Measurements from ENCODE around the gene MYL11. TPM values are rescaled to one million over a fixed set of nuclear protein-coding genes. Genes with fewer than 3 reads are reported as not detected.

The MYL11 gene
- total RNA-seq, 2 experiments from 2014 or later: 0.67 to 0.86 TPM

DNA sequence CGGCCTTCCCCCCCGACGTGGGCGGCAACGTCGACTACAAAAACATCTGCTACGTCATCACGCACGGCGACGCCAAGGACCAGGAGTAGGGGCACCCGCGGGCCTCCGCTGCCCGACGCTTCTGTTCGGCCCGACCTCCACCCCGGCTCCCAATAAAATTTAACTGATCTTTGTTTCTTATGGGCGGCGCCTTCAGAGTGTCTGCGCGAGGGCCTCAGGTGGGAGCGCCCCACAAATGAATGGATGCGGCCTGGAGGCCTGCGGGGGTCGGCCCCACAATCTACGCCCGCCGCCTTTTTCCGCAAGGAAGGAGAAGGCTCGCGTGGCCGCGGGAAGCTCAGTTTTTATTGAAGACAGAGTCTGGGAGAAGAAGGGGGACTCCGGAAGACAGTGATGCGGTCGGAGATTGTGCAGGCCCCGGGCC lies 3.2 kb downstream of the MYL11 start:
- peaks cover 39% of the 10 kb centered on the region for H3K4me1 Mint-ChIP-seq (ENCODE audit: low read depth)
- peaks cover 28% of the 10 kb centered on the region for H3K36me3 Mint-ChIP-seq (ENCODE audit: low read depth)
- H3K9me3 Mint-ChIP-seq: no peaks in the 10 kb centered on the region
- H3K27me3 Mint-ChIP-seq (ENCODE audit: low read depth): no peaks in the 10 kb centered on the region
- intact Hi-C loops (cut with micrococcal nuclease): loop anchor here (1.0 to 10.0 kb wide), 10 partner anchors 8 to 547 kb away; partner anchors contain the start of genes ALDOA, CD2BP2, DCTPP1 and FBRS
- CTCF ChIA-PET: interaction anchor here (1.1 kb wide), 1 partner anchor 32 kb away, joined by 3 read pairs; no protein-coding TSS in a partner anchor
- peak overlapping the region; percentile 99 for H3K27ac Mint-ChIP-seq
- peak; percentile 92 for DNase-seq
- peak overlapping the region; percentile 99 for H3K4me3 Mint-ChIP-seq

DNA sequence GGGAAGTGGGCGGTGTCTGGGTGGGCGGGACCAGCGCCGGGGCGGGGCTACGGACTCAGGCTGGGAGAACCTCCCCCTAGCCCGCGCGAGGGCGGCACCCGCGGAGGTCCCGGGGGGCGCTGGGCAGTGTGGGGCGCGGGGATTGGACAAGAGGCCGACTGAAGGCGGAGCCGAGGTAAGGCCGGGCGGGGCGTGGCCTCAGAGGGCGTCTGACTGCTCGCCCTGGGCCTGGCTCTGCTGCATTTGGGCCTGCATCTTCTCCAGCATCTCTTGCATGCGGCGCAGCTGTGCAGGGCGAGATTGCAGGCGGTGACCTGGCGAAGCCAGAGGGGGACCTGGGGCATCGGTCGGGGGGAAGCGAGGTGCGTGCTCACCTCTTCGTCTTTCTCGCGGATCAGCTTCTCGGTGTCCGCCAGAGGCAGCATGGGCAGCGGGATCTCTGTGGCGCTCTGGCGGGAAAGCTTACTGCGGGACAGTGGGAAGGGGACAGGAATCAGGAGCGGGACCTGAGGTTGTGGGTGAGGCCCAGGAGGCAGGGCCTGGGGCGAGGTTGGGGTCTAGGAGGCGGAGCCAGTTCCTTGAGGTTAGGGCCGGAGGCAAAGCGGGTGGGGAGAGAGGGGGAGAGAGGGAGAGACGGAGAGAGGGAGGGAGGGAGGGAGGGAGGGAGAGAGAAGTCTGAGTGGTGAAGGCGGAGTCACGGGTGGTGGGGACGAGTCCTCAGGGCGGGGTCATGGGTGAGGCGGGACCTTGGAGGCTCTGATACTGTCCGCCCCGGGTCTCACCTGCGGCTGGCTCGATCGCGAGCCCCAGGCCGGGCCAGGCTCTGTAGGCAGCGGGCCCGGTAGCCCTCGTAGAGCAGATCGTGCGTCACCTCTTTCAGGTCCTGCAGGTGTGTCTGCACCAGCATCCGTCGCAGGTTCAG lies 3.9 kb downstream of the MYL11 start:
- peak overlapping the region; percentile 99 for H3K4me3 Mint-ChIP-seq
- peak; percentile 100 for DNase-seq
- intact Hi-C loops (cut with micrococcal nuclease): loop anchor here (1.0 to 10.0 kb wide), 10 partner anchors 8 to 546 kb away; partner anchors contain the start of genes ALDOA, CD2BP2, DCTPP1 and FBRS

DNA sequence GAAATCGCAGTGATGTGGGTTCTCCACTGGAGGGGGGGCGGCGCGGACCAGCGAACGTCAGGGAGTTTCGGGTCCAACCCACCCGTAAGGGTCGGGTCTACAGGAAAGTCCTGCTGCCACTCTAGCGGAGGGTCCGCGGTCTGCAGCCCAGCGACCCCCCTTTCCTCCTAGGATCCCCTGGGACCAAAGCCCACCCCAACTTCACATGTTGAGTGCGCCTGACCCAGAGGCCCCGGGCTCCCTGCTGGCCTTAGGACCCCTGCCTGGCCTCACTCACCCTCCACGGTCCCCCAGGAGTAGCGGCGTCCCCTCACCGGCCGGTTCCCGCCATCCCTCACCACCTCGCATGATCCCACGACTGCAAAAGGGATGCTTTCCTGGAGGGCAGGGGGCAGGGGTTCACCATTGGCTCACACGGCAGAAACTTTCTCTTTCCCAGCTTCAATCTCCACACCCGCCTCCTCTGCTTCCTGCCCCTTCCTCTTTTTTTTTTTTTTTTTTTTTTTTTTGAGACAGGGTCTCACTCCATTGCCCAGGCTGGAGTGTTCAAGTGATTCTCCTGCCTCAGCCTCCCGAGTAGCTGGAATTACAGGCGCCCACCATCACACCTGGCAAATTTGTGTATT lies 4.7 kb downstream of the MYL11 start:
- Mint-ChIP-seq H3K36me3 (ENCODE audit: low read depth) (peaks cover 31% of the 10 kb centered on the region), H3K27ac (peak overlapping the region; percentile 99), H3K27me3 (ENCODE audit: low read depth) (no peaks in the 10 kb centered on the region), H3K4me3 (peak overlapping the region; percentile 99), H3K9me3 (no peaks in the 10 kb centered on the region), H3K4me1 (ENCODE audit: low read depth) (peaks cover 46% of the 10 kb centered on the region)
- DNase-seq: no peak
- CTCF ChIA-PET: interaction anchor here (1.2 kb wide), 1 partner anchor 30 kb away, joined by 6 read pairs; no protein-coding TSS in a partner anchor
- intact Hi-C loops (cut with micrococcal nuclease): loop anchor here (2.0 to 10.0 kb wide), 7 partner anchors 24 to 546 kb away; partner anchors contain the start of genes ALDOA, CD2BP2, FBRS and FBXL19

More for the DNA sequence above, 3.9 kb downstream of the MYL11 start:
- Mint-ChIP-seq H3K36me3 (ENCODE audit: low read depth) (peaks cover 29% of the 10 kb centered on the region), H3K27me3 (ENCODE audit: low read depth) (no peaks in the 10 kb centered on the region), H3K4me1 (ENCODE audit: low read depth) (peaks cover 43% of the 10 kb centered on the region), H3K27ac (peak overlapping the region; percentile 99), H3K9me3 (no peaks in the 10 kb centered on the region)
- CTCF ChIA-PET: interaction anchor here (1.1 to 1.2 kb wide), 2 partner anchors 31 kb away, joined by 3 to 6 read pairs; no protein-coding TSS in a partner anchor

DNA sequence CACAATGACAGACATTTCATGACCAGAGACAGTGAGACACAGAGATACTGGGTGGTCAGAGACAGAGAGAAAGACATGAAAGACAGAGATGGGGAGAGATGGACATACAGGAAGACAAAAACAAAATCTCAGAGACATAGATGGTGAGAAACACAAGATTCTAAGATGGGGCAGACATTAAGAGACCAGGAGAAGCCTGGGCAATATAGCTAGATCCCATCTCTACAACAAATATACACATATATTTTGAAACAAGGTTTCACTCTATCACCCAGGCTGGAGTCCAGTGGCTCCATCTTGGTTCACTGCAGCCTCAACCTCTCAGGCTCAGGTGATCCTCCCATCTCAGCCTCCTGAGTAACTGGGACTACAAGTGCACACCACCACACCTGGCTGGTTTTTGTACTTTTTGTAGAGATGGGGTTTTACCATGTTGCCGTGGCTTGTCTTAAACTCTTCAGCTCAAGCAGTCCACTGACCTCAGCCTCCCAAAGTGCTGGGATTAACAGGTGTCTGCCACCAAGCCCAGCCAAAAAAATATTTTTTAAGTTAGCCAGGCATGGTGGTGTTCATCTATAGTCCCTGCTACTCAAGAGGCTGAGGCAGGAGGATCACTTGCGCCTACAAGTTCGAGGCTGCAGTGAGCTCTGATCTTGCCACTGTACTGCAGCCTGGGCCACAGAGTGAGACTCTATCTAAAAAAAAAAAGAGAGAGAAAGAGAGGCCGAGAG lies 5.6 kb downstream of the MYL11 start:
- H3K4me3 Mint-ChIP-seq: peak overlapping the region; percentile 53
- CTCF ChIA-PET: interaction anchor here (0.7 to 1.1 kb wide), 2 partner anchors 13 to 30 kb away, joined by 3 to 4 read pairs; no protein-coding TSS in a partner anchor
- no peak for DNase-seq
- H3K4me1 Mint-ChIP-seq (ENCODE audit: low read depth): peaks cover 46% of the 10 kb centered on the region
- H3K36me3 Mint-ChIP-seq (ENCODE audit: low read depth): peaks cover 31% of the 10 kb centered on the region
- no peaks in the 10 kb centered on the region for H3K27me3 Mint-ChIP-seq (ENCODE audit: low read depth)
- H3K27ac Mint-ChIP-seq: peak overlapping the region; percentile 99
- intact Hi-C loops (cut with micrococcal nuclease): no loop called here
- no peaks in the 10 kb centered on the region for H3K9me3 Mint-ChIP-seq

DNA sequence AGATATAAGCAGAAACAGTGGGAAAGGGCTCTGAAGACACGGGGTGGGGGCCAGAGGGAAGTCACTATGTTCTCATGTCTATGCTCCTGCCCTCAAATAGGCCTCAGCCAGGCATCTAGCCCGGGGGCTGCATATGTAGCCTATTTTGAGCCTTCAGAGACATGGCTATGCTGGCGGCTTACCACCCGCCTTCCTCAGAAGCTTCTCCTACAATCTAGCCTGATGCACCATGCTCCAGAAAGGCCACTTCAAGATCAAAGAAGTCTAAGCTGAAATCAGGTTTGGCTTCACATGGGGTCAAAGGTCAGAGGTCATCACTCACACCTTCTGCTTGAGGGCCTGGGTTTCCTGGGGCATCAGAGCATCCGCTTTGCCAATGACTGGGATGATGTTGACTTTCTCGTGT lies 6.2 kb downstream of the MYL11 start:
- intact Hi-C loops (cut with micrococcal nuclease): no loop called here
- CTCF ChIA-PET: interaction anchor here (0.7 to 1.1 kb wide), 2 partner anchors 12 to 29 kb away, joined by 3 to 4 read pairs; no protein-coding TSS in a partner anchor
- H3K36me3 Mint-ChIP-seq (ENCODE audit: low read depth): peaks cover 31% of the 10 kb centered on the region
- H3K4me3 Mint-ChIP-seq: peak overlapping the region; percentile 89
- no peaks in the 10 kb centered on the region for H3K27me3 Mint-ChIP-seq (ENCODE audit: low read depth)
- H3K4me1 Mint-ChIP-seq (ENCODE audit: low read depth): peaks cover 47% of the 10 kb centered on the region
- peak overlapping the region; percentile 55 for H3K27ac Mint-ChIP-seq
- DNase-seq: no peak
- H3K9me3 Mint-ChIP-seq: no peaks in the 10 kb centered on the region

DNA sequence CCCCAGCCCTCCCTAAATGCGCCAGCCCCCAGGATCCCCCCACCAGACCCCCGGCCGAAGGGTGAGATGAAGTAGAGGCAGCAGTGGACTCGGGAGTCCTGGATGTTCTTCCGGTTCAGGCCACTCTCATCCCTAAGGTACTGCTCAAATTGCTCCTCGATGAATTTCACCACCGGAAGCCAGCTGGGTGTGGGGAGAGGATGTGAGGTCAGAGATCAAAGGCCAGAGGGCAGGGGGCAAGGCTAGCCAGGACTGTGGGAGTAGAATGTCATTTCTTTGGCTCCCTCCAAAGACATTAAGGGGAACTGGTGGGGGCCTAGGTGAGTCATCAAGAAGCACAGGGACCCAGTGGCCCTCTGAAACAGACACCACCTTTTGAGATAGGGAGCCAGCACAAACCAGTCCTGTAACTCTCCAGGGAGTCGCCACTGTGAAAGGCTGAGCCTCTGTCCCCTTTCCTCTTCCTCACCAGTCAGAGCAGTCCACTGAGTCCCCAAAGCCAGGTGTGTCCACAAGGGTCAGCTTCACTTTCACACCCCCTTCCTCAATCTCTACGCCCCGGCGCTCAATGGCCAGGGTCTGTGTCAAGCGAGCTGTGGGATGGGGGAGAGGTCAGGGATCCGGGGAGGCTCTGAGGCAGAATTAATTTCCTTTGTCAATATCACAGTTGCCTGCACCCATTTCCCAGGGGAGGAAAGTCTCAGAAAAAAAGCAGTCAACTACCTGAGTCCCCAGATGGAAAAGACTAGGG lies 6.9 kb downstream of the MYL11 start:
- Mint-ChIP-seq H3K4me3 (peak overlapping the region; percentile 89), H3K36me3 (ENCODE audit: low read depth) (peaks cover 31% of the 10 kb centered on the region), H3K27me3 (ENCODE audit: low read depth) (no peaks in the 10 kb centered on the region), H3K9me3 (no peaks in the 10 kb centered on the region), H3K4me1 (ENCODE audit: low read depth) (peaks cover 47% of the 10 kb centered on the region), H3K27ac (peak overlapping the region; percentile 96)
- DNase-seq: peak; percentile 70
- CTCF ChIA-PET: interaction anchor here (1.5 to 4.0 kb wide), 2 partner anchors 13 to 279 kb away, joined by 3 to 30 read pairs; partner anchors contain the start of gene ZNF48
- intact Hi-C loops (cut with micrococcal nuclease): loop anchor here (1.0 kb wide), 2 partner anchors 11 to 26 kb away; partner anchors contain the start of genes TBC1D10B and ZNF771

DNA sequence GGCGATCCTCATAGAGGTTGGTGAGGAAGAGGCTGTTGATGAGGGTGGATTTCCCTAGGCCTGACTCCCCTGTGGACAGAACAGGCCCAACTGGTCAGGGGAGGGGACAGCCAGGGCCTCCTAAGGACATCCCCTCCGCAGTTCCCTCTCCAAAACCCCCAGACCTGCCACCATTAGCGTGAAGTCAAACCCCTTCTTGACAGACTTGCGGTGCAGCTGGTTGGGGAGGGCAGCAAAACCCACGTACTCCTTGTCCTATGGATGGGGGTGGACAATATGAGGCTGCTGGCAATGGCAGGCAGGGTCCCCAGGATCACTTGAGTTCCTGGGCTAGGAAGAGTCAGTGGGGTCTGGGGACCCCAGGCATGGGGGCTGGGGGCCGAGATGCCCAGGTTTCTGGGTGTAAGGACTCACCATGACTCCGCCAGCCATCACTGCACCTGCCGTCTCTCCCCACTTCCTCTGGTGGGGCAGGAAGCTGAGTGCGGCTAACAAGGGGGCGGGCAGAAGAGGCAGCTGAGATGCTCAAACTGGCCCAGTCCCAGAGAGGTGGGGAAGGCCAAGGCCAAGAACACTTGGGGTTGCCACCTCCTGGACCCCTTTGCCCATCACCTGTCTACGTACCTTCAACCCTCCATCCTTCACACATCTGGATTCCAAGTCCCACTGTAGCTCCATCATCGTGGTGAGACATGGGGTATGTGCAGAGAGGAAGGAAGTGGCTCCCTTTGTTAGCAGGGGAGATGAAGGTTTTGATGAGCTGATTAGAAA lies 7.7 kb downstream of the MYL11 start, which contains the start of gene SEPTIN1:
TSS of gene SEPTIN1 (minus strand) at position 451 of the 771 bp plus-strand sequence. CDS start at position 432, 19 bp downstream.
- H3K9me3 Mint-ChIP-seq: no peaks in the 10 kb centered on the region
- CTCF ChIA-PET: interaction anchor here (0.7 to 4.0 kb wide), 12 partner anchors 9 to 314 kb away, joined by 3 to 30 read pairs (median 4); partner anchors contain the start of genes CD2BP2, DCTPP1, ZNF48 and ZNF771
- peak within 1 kb of the TSS; percentile 89 for H3K4me3 Mint-ChIP-seq
- H3K36me3 Mint-ChIP-seq (ENCODE audit: low read depth): peaks cover 31% of the 10 kb centered on the region
- intact Hi-C loops (cut with micrococcal nuclease): loop anchor here (1.0 kb wide), 2 partner anchors 12 to 25 kb away; partner anchors contain the start of genes TBC1D10B and ZNF771
- peaks cover 43% of the 10 kb centered on the region for H3K4me1 Mint-ChIP-seq (ENCODE audit: low read depth)
- no peaks in the 10 kb centered on the region for H3K27me3 Mint-ChIP-seq (ENCODE audit: low read depth)
- DNase-seq: peak; percentile 90
- peak within 1 kb of the TSS; percentile 96 for H3K27ac Mint-ChIP-seq

DNA sequence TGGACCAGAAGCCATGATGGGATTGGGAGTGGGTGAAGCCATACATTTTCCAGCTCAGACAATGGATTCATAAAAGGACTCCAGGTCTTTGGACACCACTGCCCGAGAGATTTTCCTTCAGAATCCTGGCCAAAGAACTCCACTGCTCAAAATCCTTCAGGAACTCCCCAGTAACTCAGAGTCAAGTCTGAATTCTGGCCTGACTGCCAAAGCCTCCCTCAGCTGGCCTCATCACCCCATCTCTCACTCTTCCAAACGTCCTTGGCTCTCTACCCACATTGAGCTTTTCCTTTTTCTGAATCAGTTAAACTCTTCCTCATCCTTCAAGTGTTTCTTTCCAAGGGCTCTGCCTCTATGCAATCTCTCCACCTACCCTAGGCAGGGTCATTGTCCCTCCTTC lies 8.9 kb downstream of the MYL11 start:
- H3K9me3 Mint-ChIP-seq: no peaks in the 10 kb centered on the region
- H3K36me3 Mint-ChIP-seq (ENCODE audit: low read depth): peaks cover 25% of the 10 kb centered on the region
- CTCF ChIA-PET: interaction anchor here (1.2 to 4.0 kb wide), 7 partner anchors 11 to 313 kb away, joined by 4 to 30 read pairs (median 6); partner anchors contain the start of genes DCTPP1, ZNF48 and ZNF771
- peak overlapping the region; percentile 96 for H3K27ac Mint-ChIP-seq
- peaks cover 39% of the 10 kb centered on the region for H3K4me1 Mint-ChIP-seq (ENCODE audit: low read depth)
- intact Hi-C loops (cut with micrococcal nuclease): no loop called here
- no peaks in the 10 kb centered on the region for H3K27me3 Mint-ChIP-seq (ENCODE audit: low read depth)
- DNase-seq: no peak
- peak overlapping the region; percentile 89 for H3K4me3 Mint-ChIP-seq

DNA sequence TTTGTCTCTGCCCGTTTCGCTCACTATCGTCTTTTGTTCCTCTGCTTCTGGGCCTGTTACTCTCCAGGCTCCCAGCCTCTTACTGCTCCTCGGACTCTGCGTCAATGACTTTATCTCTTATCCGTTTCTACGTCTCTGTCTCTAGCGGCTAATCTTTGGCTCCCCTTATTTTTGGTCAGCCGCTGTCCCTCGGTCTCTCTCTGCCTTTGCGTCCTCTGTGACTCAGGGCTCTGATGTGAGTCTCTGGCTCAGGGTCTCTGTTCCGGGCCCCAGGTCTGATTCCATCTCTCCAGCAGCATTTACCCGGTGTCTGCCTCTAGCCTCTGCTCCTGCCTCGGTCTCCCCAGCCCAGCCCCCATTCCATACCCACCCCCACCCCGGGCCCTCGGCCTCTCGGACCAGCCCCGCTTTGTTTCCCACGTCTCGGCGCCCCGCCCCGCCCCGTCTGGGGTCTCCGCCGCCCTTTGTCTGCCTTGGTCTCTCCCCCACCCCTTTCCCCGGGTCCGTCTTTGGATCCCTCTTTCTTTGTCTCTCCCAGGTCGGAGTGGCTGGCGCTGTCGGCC lies 20.1 kb downstream of the MYL11 start:
- CTCF ChIA-PET: interaction anchor here (0.8 to 5.2 kb wide), 5 partner anchors 9 to 35 kb away, joined by 3 to 30 read pairs (median 9); partner anchors contain the start of genes DCTPP1, SEPTIN1 and ZNF771
- intact Hi-C loops (cut with micrococcal nuclease): no loop called here
- Mint-ChIP-seq H3K27ac (no peak overlapping the region), H3K9me3 (no peaks in the 10 kb centered on the region), H3K36me3 (ENCODE audit: low read depth) (peaks cover 11% of the 10 kb centered on the region), H3K27me3 (ENCODE audit: low read depth) (no peaks in the 10 kb centered on the region), H3K4me3 (peak overlapping the region; percentile 94), H3K4me1 (ENCODE audit: low read depth) (peaks cover 30% of the 10 kb centered on the region)
- no peak for DNase-seq
